Vagina (tissue), 2 donors: ENCODE results near the gene ZBTB33. TPM values are rescaled to one million over a fixed set of nuclear protein-coding genes. Genes with fewer than 3 reads are reported as not detected.
A peak's percentile ranks its signal among the peaks of the same experiment; 100 is the strongest.

Experiments used
- DNase-seq, 2 donors: peaks; one replicate each; pipeline ENCODE4 v3.0.0-alpha.2; 2017; ENCODE audit errors: extremely low spot score in 2 of 2
- H3K27ac ChIP-seq: fragments of 200-600 bp; sonication (generic); one replicate; pipeline ENCODE4 v1.5.1; 2019
- H3K27me3 ChIP-seq: fragments of 200-600 bp; sonication (generic); one replicate; pipeline ENCODE4 v1.5.1; 2019
- H3K36me3 ChIP-seq, 2 donors: fragments of 200-600 bp; sonication (generic); one replicate each; pipeline ENCODE4 v1.5.1; 2017 to 2019
- H3K4me1 ChIP-seq: fragments of 200-600 bp; sonication (generic); one replicate; pipeline ENCODE4 v1.5.1; 2019
- H3K4me3 ChIP-seq, 2 donors: fragments of 200-600 bp; sonication (generic); 1 replicate in 1 of 2; 2 replicates in 1 of 2; pipeline ENCODE4 v1.5.1; 2016 to 2019
- H3K9me3 ChIP-seq: fragments of 200-600 bp; sonication (generic); one replicate; pipeline ENCODE4 v1.5.1; 2019
- POLR2A ChIP-seq, 2 donors: fragments of 450-650 bp; IDR thresholded peaks; one replicate each; pipeline ENCODE4 v1.6.1; 2017; ENCODE audit warnings: antibody characterized with exemption in 2 of 2, mild to moderate bottlenecking in 2 of 2, moderate library complexity in 2 of 2
- POLR2AphosphoS5 ChIP-seq, 2 donors: sonication (generic); formaldehyde crosslinking; IDR thresholded peaks; one replicate each; pipeline ENCODE4 v1.9.0; 2017; ENCODE audit warnings: antibody characterized with exemption in 2 of 2, mild to moderate bottlenecking in 2 of 2, low read depth in 1 of 2; ENCODE audit not compliant: insufficient read depth in 1 of 2
- intact Hi-C: fragments of 100-400 bp; cut with DNase I; formaldehyde crosslinking; loops from one replicate; pipeline ENCODE4 v1.15.1; 2023
- total RNA-seq: library from RNA; depleted of rRNA; stranded (reverse); fragments of >200 nt; gene quantifications from one replicate; pipeline ENCODE4 v1.2.3, GENCODE V29; 2016
- TF ChIP-seq, protein P1 (sequence below), 3 experiments: fragments of 450-650 bp in 2 of 3; fragments of 200-600 bp in 1 of 3; sonication (generic) in 1 of 3; IDR thresholded peaks; one replicate each; pipeline ENCODE4 v1.5.1; 2017 to 2019; ENCODE audit warnings: antibody characterized with exemption in 3 of 3, mild to moderate bottlenecking in 2 of 3, moderate library complexity in 2 of 3

The ZBTB33 gene
- total RNA-seq, 1 donor from 2014 or later: 8.8 TPM

GRCh38 chrX:120269373-120270035, 18.9 kb downstream of the ZBTB33 start:
- peak overlapping the region; percentile 46 for H3K27ac ChIP-seq

DNA sequence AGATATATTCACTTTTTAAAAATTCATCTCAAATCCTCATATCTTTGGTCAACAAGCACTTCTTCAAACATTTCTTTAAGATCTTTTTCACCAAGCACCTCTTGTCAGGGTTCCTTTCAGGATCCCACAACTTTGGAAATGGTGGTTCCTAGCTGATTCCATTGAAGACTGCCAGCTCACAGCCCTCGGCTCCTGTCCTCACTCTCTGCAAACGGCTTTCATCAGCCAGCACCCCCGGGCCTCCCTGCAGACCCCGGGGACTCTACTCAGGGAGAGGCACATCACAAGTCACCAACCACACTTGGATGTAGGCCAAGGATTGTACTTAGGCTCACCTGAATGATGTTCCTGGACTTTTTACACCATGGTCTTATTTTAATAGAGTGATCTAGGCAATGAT, 20.0 kb downstream of the ZBTB33 start:
- no peak overlapping the region for H3K4me3 ChIP-seq
- H3K4me1 ChIP-seq: peaks cover 7% of the 10 kb centered on the region
- no peaks in the 10 kb centered on the region for H3K27me3 ChIP-seq
- no peaks in the 10 kb centered on the region for H3K36me3 ChIP-seq
- TF ChIP-seq, protein P1, sequence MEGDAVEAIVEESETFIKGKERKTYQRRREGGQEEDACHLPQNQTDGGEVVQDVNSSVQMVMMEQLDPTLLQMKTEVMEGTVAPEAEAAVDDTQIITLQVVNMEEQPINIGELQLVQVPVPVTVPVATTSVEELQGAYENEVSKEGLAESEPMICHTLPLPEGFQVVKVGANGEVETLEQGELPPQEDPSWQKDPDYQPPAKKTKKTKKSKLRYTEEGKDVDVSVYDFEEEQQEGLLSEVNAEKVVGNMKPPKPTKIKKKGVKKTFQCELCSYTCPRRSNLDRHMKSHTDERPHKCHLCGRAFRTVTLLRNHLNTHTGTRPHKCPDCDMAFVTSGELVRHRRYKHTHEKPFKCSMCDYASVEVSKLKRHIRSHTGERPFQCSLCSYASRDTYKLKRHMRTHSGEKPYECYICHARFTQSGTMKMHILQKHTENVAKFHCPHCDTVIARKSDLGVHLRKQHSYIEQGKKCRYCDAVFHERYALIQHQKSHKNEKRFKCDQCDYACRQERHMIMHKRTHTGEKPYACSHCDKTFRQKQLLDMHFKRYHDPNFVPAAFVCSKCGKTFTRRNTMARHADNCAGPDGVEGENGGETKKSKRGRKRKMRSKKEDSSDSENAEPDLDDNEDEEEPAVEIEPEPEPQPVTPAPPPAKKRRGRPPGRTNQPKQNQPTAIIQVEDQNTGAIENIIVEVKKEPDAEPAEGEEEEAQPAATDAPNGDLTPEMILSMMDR (IDR thresholded peaks at IDR 0.05): no peak
- TF ChIP-seq POLR2A (IDR thresholded peaks at IDR 0.05) (no peak), POLR2AphosphoS5 (IDR thresholded peaks at IDR 0.05; ENCODE audit: insufficient read depth in 1 of 2, low read depth in 1 of 2) (no peak)
- intact Hi-C loops: no loop called here
- no peaks in the 10 kb centered on the region for H3K9me3 ChIP-seq
- H3K27ac ChIP-seq: no peak overlapping the region
- no peak for DNase-seq

More at GRCh38 chrX:120269373-120270035, 18.9 kb downstream of the ZBTB33 start:
- TF ChIP-seq POLR2AphosphoS5 (IDR thresholded peaks at IDR 0.05; ENCODE audit: insufficient read depth in 1 of 2, low read depth in 1 of 2): no peak
- TF ChIP-seq, protein P1 (IDR thresholded peaks at IDR 0.05): no peak
- no peak for TF ChIP-seq POLR2A (IDR thresholded peaks at IDR 0.05)
- Histone ChIP-seq H3K9me3 (no peaks in the 10 kb centered on the region), H3K4me3 (no peak overlapping the region), H3K36me3 (no peaks in the 10 kb centered on the region), H3K4me1 (peaks cover 7% of the 10 kb centered on the region), H3K27me3 (no peaks in the 10 kb centered on the region)
- no peak for DNase-seq
- intact Hi-C loops: no loop called here

DNA sequence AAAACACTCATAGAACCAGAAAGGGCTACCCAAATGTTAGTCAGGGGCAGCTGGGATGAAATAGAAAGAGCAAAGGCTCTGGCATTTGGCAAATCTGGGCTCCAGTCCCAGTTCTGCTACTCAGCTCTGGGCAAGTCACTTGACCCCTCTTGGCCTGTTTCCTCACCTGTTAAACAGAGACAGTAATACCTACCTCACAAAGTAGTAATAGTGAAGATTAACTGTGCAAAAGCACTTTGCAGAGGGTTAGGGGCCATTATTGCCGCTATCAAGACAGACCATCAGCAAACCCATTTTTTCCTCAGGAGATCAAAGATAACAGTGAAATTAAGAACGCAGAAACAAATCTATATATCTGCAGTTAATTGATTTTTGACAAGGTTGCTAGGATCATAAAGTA, 20.6 kb downstream of the ZBTB33 start:
- intact Hi-C loops: no loop called here
- Histone ChIP-seq H3K27me3 (no peaks in the 10 kb centered on the region), H3K4me1 (peaks cover 7% of the 10 kb centered on the region), H3K4me3 (no peak overlapping the region), H3K36me3 (no peaks in the 10 kb centered on the region), H3K27ac (no peak overlapping the region), H3K9me3 (no peaks in the 10 kb centered on the region)
- no peak for DNase-seq
- TF ChIP-seq POLR2AphosphoS5 (IDR thresholded peaks at IDR 0.05; ENCODE audit: insufficient read depth in 1 of 2, low read depth in 1 of 2): no peak
- TF ChIP-seq, protein P1 (IDR thresholded peaks at IDR 0.05): no peak
- no peak for TF ChIP-seq POLR2A (IDR thresholded peaks at IDR 0.05)

DNA sequence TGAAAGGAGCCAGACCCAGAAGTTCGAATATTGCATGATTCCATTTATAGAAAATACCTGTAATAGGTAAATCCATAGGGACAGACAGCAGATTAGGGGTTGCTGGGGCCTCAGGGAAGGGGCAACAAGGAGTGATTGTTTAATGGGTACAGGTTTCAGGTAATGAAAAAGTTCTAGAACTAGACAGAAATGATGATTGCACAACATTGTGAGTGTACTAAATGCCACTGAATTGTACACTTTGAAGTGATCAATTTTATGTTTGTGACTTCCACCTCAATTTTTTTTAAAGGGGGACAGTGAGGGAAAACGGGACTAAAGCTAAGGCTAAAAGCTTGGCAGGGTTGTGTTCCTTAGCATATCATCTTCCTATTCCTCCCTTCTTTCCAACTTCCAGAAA, 23.5 kb downstream of the ZBTB33 start:
- no peak overlapping the region for H3K4me3 ChIP-seq
- H3K9me3 ChIP-seq: no peaks in the 10 kb centered on the region
- H3K27ac ChIP-seq: no peak overlapping the region
- DNase-seq: no peak
- peaks cover 7% of the 10 kb centered on the region for H3K4me1 ChIP-seq
- intact Hi-C loops: no loop called here
- H3K27me3 ChIP-seq: no peaks in the 10 kb centered on the region
- H3K36me3 ChIP-seq: no peaks in the 10 kb centered on the region
- TF ChIP-seq, protein P1 (IDR thresholded peaks at IDR 0.05): no peak

DNA sequence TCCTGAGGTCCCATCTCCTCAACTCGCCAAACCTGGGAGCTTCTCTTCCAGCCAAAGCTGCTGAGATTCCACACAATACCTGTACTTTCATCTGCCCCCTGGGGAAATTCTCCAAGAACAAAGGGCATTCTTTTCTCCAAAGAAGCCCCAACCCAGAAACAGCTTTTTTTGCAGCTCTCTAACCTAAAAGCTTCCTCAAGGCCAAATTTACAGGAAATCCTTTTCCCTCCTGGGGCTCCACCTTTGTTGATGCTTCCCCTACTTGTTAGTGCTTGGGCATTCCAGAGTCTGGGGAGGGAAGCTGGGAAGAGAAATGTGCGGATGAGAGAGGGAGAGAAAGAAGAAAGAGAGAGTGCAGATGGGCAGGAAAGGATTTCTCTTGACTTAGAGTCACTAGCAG, 24.3 kb downstream of the ZBTB33 start:
- Histone ChIP-seq H3K27me3 (no peaks in the 10 kb centered on the region), H3K9me3 (no peaks in the 10 kb centered on the region), H3K4me3 (no peak overlapping the region), H3K27ac (no peak overlapping the region), H3K36me3 (no peaks in the 10 kb centered on the region), H3K4me1 (peaks cover under 1% of the 10 kb centered on the region)
- TF ChIP-seq POLR2A (IDR thresholded peaks at IDR 0.05) (no peak), POLR2AphosphoS5 (IDR thresholded peaks at IDR 0.05; ENCODE audit: insufficient read depth in 1 of 2, low read depth in 1 of 2) (no peak)
- TF ChIP-seq, protein P1 (IDR thresholded peaks at IDR 0.05): no peak
- no peak for DNase-seq
- intact Hi-C loops: no loop called here
